ENCODE measurements around the gene FNBP1L. TPM values are rescaled to one million over a fixed set of nuclear protein-coding genes. Genes with fewer than 3 reads are reported as not detected.

The FNBP1L gene
- total and polyA plus RNA-seq, 9 of the 15 experiments (the other 6 are each of a cell fraction or from before 2014, with no cell fraction given), result 1.4 to 6.9 (median 5.9) TPM

DNA sequence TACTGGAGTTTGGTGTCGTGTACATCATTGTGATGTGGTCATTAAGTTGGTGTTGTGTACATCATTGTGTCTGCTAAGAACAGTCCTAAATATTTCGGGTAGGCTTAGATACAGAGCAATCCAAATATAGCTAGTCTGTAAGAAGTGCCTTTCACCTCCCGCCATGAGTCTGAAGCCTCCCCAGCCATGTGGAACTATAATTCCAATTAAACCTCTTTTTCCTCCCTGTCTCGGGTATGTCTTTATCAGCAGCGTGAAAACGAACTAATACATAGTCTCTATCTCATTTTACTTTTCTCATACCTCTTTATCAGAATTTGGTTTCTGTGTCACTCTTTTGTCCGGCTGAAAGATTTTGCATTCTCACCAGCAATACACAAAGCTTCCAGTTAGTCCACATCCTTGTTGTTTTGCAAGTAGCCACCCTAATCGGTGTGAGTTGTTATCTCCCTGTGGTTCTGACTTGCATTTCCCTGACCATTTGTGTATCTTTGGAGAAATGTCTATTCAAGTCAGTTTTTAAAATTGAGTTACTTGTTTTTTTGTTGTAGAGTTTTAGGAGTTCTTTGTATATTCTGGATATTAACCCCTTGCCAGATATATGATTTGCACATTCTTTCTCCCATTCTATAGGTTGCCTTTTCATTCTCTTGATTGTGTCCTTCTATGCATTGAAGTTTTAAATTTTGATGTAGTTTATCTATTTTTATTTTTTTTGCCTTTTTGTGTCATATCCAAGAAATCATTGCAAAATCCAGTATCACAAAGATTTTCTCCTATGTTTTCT lies 56.5 kb downstream of the FNBP1L start (continued):
- TF ChIP-seq, protein P1, sequence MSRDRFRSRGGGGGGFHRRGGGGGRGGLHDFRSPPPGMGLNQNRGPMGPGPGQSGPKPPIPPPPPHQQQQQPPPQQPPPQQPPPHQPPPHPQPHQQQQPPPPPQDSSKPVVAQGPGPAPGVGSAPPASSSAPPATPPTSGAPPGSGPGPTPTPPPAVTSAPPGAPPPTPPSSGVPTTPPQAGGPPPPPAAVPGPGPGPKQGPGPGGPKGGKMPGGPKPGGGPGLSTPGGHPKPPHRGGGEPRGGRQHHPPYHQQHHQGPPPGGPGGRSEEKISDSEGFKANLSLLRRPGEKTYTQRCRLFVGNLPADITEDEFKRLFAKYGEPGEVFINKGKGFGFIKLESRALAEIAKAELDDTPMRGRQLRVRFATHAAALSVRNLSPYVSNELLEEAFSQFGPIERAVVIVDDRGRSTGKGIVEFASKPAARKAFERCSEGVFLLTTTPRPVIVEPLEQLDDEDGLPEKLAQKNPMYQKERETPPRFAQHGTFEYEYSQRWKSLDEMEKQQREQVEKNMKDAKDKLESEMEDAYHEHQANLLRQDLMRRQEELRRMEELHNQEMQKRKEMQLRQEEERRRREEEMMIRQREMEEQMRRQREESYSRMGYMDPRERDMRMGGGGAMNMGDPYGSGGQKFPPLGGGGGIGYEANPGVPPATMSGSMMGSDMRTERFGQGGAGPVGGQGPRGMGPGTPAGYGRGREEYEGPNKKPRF (IDR thresholded peaks at IDR 0.05; ENCODE audit: low read depth, low read length), result no peak
- no peak for TF ChIP-seq ERF (CRISPR knock-in tag; IDR thresholded peaks at IDR 0.05)
- TF ChIP-seq, protein P2, sequence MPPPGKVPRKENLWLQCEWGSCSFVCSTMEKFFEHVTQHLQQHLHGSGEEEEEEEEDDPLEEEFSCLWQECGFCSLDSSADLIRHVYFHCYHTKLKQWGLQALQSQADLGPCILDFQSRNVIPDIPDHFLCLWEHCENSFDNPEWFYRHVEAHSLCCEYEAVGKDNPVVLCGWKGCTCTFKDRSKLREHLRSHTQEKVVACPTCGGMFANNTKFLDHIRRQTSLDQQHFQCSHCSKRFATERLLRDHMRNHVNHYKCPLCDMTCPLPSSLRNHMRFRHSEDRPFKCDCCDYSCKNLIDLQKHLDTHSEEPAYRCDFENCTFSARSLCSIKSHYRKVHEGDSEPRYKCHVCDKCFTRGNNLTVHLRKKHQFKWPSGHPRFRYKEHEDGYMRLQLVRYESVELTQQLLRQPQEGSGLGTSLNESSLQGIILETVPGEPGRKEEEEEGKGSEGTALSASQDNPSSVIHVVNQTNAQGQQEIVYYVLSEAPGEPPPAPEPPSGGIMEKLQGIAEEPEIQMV (tag; conservative IDR thresholded peaks at IDR 0.05; ENCODE audit: low read depth), result no peak
- peak; percentile 84 for TF ChIP-seq SOX6 (IDR thresholded peaks at IDR 0.05)
- TF ChIP-seq, protein P3, sequence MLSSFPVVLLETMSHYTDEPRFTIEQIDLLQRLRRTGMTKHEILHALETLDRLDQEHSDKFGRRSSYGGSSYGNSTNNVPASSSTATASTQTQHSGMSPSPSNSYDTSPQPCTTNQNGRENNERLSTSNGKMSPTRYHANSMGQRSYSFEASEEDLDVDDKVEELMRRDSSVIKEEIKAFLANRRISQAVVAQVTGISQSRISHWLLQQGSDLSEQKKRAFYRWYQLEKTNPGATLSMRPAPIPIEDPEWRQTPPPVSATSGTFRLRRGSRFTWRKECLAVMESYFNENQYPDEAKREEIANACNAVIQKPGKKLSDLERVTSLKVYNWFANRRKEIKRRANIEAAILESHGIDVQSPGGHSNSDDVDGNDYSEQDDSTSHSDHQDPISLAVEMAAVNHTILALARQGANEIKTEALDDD (IDR thresholded peaks at IDR 0.05), result peak; percentile 77
- peak; percentile 91 for TF ChIP-seq SMARCA4 (IDR thresholded peaks at IDR 0.05)
- no peak for TF ChIP-seq ZNF668 (CRISPR knock-in tag; IDR thresholded peaks at IDR 0.05)
- TF ChIP-seq FOXK2 (conservative IDR thresholded peaks at IDR 0.05 in 1 of 2, IDR thresholded peaks at IDR 0.05 in 1 of 2; ENCODE audit: low read depth in 2 of 2), result peak; percentile 71 to 75; a peak in 2 of 4 replicates
- peak; percentile 6; the same call in 1 of the 2 replicates for TF ChIP-seq BCOR (IDR thresholded peaks at IDR 0.05)
- no peak for TF ChIP-seq HNRNPL (IDR thresholded peaks at IDR 0.05; ENCODE audit: low read depth, low read length)
- no peak for TF ChIP-seq ZNF695 (CRISPR knock-in tag; IDR thresholded peaks at IDR 0.05)
- no peak for TF ChIP-seq ZNF124 (CRISPR knock-in tag; IDR thresholded peaks at IDR 0.05)
- TF ChIP-seq, protein P4, sequence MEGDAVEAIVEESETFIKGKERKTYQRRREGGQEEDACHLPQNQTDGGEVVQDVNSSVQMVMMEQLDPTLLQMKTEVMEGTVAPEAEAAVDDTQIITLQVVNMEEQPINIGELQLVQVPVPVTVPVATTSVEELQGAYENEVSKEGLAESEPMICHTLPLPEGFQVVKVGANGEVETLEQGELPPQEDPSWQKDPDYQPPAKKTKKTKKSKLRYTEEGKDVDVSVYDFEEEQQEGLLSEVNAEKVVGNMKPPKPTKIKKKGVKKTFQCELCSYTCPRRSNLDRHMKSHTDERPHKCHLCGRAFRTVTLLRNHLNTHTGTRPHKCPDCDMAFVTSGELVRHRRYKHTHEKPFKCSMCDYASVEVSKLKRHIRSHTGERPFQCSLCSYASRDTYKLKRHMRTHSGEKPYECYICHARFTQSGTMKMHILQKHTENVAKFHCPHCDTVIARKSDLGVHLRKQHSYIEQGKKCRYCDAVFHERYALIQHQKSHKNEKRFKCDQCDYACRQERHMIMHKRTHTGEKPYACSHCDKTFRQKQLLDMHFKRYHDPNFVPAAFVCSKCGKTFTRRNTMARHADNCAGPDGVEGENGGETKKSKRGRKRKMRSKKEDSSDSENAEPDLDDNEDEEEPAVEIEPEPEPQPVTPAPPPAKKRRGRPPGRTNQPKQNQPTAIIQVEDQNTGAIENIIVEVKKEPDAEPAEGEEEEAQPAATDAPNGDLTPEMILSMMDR (IDR thresholded peaks at IDR 0.05 in 2 of 3, conservative IDR thresholded peaks at IDR 0.05 in 1 of 3; ENCODE audit: insufficient read depth in 2 of 3, low read depth in 1 of 3, low read length in 3 of 3), result no peak
- TF ChIP-seq ZNF134 (CRISPR knock-in tag; conservative IDR thresholded peaks at IDR 0.05), result no peak
- peak; percentile 73; the same call in 1 of the 2 replicates for TF ChIP-seq TRIM28 (IDR thresholded peaks at IDR 0.05)
- TF ChIP-seq PTRF (tag; IDR thresholded peaks at IDR 0.05), result no peak
- no peak for TF ChIP-seq SREBF2 (CRISPR knock-in tag; IDR thresholded peaks at IDR 0.05)
- peak; percentile 53 for TF ChIP-seq TEAD4 (IDR thresholded peaks at IDR 0.05; ENCODE audit: low read length)
- TF ChIP-seq TEAD4 (CRISPR knock-in tag; IDR thresholded peaks at IDR 0.05; ENCODE audit: borderline replicate concordance), result no peak
- TF ChIP-seq, protein P5, sequence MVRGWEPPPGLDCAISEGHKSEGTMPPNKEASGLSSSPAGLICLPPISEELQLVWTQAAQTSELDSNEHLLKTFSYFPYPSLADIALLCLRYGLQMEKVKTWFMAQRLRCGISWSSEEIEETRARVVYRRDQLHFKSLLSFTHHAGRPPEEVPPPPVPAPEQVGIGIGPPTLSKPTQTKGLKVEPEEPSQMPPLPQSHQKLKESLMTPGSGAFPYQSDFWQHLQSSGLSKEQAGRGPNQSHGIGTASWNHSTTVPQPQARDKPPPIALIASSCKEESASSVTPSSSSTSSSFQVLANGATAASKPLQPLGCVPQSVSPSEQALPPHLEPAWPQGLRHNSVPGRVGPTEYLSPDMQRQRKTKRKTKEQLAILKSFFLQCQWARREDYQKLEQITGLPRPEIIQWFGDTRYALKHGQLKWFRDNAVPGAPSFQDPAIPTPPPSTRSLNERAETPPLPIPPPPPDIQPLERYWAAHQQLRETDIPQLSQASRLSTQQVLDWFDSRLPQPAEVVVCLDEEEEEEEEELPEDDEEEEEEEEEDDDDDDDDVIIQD (CRISPR knock-in tag; IDR thresholded peaks at IDR 0.05), result no peak
